CD1c-positive myeloid dendritic cell (primary cell): Measurements from ENCODE around the gene TNRC6C.

Source experiments
- DNase-seq: peaks from one replicate; pipeline ENCODE4 v3.0.0-alpha.2; 2016; ENCODE audit errors: extremely low spot score

The TNRC6C gene

GRCh38 chr17:78013683-78014467, 55.4 kb downstream of the TNRC6C start:
- DNase-seq, result peak; percentile 71

- no peak for DNase-seq
Observed at GRCh38 chr17:78014646-78015045, 56.1 kb downstream of the TNRC6C start.

- no peak for DNase-seq
Observed at GRCh38 chr17:78016852-78017251, 58.3 kb downstream of the TNRC6C start.

GRCh38 chr17:78019367-78019975, 61.0 kb downstream of the TNRC6C start:
- DNase-seq, result peak; percentile 32

- DNase-seq, result no peak
Observed at GRCh38 chr17:78019976-78020716, 61.6 kb downstream of the TNRC6C start.

- DNase-seq, result no peak
Observed at GRCh38 chr17:78020717-78021108, 62.2 kb downstream of the TNRC6C start.

GRCh38 chr17:78022425-78022824, 63.9 kb downstream of the TNRC6C start:
- DNase-seq, result no peak

- no peak for DNase-seq
Observed at GRCh38 chr17:78023042-78023441, 64.5 kb downstream of the TNRC6C start.

- no peak for DNase-seq
Observed at GRCh38 chr17:78026381-78026780, 67.9 kb downstream of the TNRC6C start.

- DNase-seq, result no peak
Observed at GRCh38 chr17:78027121-78027520, 68.6 kb downstream of the TNRC6C start.

- no peak for DNase-seq
Observed at GRCh38 chr17:78029697-78030096, 71.2 kb downstream of the TNRC6C start.

GRCh38 chr17:78031435-78031834, 72.9 kb downstream of the TNRC6C start:
- DNase-seq, result no peak

GRCh38 chr17:78032166-78032565, 73.7 kb downstream of the TNRC6C start:
- no peak for DNase-seq

GRCh38 chr17:78034429-78035091, 76.1 kb downstream of the TNRC6C start:
- no peak for DNase-seq

- DNase-seq, result no peak
Observed at GRCh38 chr17:78037280-78037679, 78.8 kb downstream of the TNRC6C start.

- no peak for DNase-seq
Observed at GRCh38 chr17:78038748-78039288, 80.3 kb downstream of the TNRC6C start.

GRCh38 chr17:78039581-78039980, 81.1 kb downstream of the TNRC6C start:
- DNase-seq, result no peak

- peak; percentile 45 for DNase-seq
Observed at GRCh38 chr17:78040440-78041385, 82.2 kb downstream of the TNRC6C start.

GRCh38 chr17:78041386-78042179, 83.1 kb downstream of the TNRC6C start:
- no peak for DNase-seq

GRCh38 chr17:78042542-78042941, 84.0 kb downstream of the TNRC6C start:
- DNase-seq, result no peak
